Kidney glomerular epithelial cell (primary cell): ENCODE data around the gene IMMT.
"Not testable (repeated sequence)": the region's sequence is repeated elsewhere in the genome, so short reads cannot be mapped to it uniquely, and the experiment has no call there.

ENCODE experiments used
- DNase-seq: peaks from one replicate; lab custom pipeline; 2025; lab: John Stamatoyannopoulos, UW

The IMMT gene

DNA sequence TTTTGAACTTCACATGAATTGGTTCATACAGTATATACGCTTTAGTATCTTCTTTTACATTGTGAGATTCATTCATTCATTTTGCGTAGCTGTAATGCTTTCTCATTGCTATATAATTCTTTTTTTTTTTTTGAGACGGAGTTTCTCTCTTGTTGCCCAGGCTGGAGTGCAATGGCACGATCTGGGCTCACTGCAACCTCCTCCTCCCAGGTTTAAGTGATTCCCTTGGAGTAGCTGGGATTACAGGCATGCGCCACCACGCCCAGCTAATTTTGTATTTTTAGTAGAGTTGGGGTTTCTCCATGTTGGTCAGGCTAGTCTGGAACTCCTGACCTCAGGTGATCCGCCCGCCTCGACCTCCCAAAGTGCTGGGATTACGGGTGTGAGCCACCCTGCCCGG, 5.3 kb upstream of the IMMT start:
- DNase-seq, result not testable (repeated sequence)

DNA sequence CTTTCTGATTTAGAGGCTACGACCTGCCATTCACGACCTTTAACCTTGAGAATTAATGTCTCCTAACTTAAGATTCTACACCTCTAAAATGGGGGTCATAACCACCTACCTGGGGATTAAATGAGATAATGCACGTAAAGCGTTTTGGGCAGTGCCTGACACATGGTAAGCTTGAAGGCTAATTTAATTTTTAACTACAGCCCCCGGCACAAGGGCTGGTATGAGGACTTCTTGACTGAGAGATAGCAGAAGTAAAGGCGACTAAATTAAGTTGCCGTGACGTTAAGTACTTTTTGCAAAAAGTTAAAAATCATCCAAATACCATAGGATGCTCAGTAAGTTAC, 4.5 kb upstream of the IMMT start:
- no peak for DNase-seq

DNA sequence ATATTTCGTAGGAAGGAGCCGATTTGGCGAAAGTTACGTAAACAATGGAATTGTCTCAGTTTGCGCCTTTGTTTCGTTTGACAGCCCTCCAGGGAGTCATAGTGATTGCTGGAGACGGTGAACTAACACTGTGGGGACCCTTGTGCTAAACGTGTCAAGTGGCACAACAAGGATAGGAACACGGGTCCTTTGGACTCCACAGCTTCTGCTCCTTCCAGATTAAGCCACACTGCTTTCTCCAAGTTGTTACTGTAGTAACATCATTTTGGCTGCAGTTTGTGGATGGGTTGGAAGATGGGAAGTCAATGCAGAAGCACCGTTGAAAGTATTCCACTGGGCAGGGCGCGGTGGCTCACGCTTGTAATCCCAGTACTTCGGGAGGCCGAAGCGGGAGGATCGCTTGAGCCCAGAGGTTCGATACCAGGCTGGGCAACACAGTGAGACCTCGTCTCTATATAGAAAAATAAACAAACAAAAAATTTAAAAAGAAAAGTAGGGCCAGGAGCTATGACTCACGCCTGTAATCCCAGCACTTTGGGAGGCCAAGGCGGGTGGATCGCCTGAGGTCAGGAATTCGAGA, 636 bp upstream of the IMMT start:
- DNase-seq, result no peak

DNA sequence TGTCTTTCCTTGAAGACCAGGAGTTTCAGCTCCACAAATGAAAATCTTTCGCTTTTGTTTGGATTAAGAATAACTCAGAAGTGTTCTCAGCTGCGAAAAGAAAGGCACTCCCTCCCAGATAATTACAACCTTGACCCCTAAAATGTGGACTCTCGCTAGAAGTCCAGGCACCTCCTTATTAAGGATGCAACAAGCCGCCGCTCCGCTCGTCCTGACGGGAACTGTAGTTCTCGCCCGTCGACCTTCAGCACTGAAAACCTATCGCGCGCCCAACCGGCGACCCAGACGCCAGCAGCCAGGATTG, 559 bp downstream of the IMMT start:
- DNase-seq, result no peak

DNA sequence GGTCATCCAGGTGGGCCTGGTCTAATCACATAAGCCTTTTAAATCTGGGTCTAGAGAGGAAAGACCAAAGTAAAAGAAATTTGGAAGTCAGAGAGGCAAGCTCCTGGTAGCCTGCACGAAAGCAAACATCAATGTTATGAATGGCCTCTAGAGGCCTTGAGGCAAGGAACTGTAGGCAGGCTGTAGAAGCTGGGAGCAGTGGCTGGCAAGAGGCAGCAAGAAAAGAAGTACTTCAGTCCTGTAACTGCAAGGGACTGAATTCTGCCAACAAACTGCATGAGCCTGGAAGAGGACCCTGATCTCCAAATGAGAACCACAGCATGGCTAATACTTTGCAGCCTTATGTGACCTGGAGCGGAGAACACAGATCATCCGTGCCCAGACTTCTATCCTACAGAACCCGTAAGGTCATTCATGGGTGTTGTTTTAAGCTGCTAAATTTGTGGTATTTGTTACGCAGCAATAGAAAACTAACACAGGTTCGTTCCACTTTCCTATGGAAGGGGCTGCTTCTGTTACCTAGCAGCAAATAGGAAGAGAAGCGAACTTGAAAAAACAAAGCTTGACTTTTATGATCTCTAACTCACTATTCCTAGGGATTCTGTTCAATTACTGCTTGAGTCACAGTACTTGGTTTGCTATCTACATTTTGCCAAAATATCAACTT, 1.2 kb downstream of the IMMT start:
- no peak for DNase-seq

DNA sequence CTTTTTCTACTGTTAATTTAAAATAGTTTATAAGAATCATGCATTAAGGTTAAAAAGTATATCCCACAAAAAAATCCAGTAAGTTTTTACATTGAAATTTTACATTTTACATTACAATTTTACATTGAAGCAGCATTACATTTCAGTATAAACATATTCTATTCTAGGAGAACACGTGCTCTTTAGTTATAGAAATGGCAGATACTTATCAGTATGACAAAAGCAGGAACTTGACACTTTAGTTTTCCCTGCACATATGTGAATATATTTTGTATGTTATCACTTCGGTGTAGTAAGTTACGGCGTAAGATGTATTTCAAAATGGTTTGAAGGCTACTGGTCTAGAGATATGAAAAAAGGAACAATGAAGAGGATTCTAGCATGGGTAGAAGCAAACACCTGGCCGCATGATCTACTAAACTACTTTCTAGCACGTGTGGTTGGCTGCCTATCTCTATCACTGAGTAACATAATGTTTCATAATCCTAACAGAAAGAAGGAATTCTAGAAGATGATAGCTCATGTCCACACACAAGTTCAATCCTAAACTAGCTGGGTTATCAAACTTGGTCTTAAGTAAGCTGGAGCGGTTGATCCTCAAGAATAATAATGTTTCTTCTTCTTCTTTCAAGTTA, 5.4 kb downstream of the IMMT start:
- no peak for DNase-seq

DNA sequence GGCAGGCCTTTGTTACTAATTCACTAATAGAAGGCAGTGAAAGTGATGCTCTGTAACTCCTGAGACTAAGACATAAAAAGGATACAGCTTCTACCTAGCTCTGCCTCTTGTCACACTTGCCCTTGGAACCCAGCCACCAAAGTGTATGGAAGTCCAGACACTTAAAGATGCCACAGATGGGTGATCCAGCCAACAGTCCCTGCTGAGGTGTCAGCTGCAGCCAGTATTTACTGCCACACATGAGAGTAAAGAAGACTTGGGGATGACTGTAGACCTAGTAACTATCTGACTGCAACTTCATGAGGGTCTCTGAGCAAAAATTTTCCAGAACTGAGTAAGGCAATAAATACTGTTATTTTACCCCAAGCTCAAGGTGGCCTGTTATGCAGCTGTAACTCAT, 8.8 kb downstream of the IMMT start:
- DNase-seq, result no peak

DNA sequence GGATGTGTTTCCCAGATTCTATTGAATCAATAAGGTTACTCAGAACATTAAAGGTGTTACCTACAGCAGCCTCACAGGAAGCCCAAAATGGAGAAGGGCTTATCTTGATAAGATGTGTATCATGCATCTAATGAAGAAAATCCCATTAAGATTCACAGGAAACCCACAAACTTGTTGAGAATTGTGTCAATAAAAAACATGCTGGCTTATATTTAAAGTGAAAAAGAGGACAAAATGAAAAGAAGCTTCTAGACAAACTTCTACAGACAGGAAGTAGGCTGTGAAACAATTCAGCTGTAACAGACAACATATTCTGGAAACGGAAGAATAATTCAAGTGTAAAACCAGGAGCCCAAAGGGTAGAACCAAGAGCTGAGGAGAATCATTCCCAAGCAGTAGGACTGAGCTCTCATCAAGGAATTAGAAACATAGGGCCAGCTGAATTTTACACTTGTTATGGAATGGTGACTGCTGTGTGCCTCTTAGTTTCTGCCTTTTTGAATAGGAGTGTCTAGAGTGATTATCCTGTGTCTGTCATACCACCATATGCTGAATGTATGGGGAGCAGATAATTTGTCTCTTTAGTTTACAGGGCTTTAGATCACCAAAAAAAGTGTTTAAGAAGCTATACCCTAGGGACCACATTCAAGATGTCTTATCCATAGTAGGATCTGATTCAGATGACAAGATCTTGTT, 9.6 kb downstream of the IMMT start:
- DNase-seq, result no peak

DNA sequence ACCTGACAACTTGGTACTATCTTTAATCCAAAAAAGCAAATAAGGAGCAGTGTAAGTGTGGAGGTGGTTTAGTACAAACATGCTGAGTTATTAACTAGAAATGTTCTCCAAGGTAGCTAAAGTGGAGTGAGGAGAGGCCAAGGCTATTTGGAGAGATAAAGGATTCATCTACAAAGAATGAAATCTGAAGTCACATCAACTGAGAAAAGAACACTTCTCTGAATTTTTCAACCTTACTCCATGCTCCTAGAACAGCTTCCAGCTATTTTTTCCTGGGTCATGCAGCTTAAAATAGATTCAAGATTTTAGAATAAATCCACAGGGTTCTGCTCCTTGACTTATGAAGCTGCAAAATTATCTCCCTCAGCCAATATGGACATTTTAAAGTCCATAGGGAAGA, 18.7 kb downstream of the IMMT start:
- DNase-seq, result no peak

DNA sequence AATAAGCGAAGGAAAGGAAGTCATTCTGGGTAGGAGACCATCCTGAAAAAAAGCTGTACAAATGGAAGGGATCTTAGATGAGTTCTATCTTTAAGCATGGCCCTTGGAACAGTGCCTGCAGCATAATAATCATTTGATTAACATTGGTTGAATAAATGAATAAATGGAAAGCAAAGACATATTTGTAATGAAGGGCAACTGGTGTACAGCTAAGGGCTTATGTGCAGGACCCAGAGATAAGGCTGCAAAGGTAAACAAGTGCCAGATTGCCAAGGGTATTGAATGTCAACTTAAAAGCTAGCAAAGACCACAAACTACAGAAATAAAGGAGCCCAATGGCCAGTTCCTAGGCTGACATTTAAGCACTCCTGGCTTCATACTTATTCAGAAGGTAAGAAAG, 19.4 kb downstream of the IMMT start:
- no peak for DNase-seq

DNA sequence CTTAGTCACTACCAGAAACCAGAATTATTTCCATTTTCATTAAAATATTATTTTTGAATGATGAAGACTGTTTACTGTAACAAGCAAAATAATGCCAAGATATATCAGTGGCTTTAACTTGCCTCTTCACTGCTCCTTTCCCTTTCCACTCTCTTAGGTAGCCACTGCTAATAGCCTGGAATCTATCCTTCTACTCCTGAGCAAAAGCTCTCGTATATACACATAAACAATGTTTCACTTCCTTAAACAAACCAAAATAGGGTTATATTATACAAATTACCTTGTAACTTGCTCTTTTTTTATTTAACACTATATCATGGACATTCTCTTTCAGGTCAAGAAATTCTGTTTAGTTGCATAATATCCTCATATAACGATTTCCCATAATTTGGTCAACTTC, 20.8 kb downstream of the IMMT start:
- no peak for DNase-seq

DNA sequence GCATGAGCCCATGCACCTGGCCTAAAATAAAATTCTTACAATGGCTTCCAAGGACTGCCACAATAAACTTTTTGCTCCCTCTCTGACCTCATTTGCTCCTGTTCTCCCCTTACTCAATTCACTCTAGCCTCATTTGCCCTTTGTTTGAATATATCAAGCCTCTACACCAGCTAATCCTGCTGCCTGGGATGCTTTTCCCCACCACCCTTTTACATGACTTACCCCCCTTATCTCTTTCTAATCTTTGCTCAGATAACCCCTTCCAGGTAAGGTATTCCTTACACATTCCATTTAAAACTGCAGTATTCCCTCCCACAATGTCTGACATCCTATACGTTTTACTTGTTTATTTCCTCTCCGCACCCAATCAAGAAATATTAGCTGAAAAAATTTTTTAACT, 22.7 kb downstream of the IMMT start:
- no peak for DNase-seq

DNA sequence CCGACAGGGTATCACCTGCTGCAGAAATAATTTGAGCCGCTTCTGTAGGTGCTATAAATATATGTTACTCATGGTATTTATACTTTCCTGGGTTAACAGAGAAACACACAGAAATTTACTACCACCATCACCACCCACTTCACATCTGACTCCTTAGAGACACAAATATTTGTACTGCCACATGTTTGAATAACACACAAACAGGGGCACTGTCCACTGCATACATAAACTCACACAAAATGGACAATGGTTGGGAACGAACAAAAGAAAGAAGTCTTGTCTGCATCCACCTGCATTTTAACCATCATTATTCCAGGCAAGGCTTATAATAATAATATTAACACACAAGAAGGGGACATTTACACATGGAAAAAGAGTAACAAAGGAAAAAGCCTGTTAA, 24.0 kb downstream of the IMMT start:
- DNase-seq, result no peak

DNA sequence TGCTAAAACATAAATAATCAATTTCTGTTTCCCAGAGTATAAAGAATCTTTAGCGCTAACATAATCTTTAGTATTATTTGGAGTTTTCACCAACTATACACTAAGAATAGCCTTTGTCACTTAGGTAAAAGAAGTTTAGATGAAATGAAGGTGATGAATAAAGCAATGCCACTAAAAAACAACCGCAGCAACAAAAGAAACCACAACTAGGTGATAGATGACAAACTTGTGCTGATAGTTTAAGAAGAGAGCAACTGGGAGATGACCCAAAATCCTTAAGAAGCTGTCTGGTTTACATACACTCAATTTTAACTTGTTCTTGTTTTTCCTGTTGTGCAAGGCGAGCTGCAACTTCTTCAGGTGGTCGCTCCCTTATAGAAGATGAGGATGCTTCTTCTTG, 24.8 kb downstream of the IMMT start:
- no peak for DNase-seq

DNA sequence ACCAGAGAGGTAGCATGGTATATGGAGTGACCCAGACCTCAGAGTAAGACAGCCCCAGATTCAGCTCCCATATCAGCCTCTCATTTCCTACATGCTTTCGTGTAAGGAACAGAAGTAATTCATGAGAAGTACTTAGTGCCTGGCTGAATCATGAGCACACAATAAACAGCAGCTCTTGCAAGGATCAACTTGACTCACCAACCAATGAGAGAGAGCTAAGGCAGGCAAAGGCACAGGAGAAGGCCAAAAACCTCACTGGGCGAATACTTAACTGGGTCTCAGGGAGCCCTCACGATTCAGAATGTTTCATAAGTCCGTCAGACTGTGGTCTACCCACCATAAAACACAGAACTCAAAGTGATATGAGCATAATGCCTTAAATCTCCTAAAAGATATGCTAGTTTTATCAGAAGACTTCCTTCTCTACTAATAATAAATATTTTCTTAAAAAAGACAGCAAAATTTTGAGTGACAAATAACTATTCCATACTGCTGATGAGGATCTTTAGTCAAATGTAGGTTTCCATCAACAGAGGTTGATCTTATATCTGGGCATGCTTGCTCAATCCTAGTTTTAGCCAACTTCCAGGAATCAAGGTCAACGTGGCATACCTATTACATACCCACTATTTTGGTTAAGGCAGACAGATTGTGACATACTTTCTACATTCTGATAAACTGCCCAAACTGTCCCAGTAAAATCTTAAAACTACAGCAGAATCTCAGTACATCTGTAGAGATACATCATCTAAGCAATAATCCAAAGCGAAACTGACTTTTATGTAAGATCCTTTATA, 34.9 kb downstream of the IMMT start:
- DNase-seq, result no peak

DNA sequence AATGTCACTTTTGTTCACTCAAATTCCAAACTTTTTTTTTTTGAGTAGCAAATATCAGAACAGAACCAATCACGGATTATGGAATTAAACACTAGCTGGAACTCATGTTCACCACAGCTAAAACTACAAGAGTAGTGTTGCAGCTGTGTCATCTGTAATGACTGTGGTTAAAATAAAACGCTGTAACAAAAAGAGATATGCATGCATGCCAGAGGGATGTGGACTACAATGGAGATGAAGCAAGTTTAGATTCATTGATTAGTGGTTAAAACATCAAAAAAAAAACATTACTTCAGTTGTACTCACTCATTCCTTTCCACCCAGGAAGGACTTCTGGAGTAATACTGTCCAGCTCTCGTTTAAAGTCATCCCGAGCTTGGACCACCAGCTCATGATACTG, 37.0 kb downstream of the IMMT start:
- DNase-seq, result no peak

DNA sequence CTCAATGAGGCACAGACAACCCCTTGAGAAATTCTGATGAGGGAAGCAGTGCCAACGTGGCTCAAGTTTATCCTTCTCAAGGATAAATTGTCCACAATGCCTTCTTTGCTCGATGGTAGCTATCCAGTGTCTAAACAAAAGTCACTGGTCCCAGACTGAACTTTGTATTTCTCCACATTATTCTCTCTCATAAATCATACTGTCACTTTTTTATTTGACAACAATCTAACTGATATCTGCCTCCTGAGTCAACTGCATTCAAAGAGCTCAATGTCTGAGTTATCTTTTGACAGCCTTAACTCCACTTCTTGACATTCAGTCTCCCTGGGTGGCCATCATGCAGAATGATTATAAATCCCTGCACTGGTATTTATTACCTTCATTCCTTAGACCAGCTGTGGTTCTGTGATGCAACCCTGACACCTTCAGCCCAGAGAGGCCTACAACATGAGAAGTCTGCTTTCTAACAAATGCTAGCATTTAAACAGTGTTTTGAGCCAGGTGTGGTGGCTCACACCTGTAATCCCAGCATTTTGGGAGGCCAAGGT, 38.2 kb downstream of the IMMT start:
- no peak for DNase-seq

DNA sequence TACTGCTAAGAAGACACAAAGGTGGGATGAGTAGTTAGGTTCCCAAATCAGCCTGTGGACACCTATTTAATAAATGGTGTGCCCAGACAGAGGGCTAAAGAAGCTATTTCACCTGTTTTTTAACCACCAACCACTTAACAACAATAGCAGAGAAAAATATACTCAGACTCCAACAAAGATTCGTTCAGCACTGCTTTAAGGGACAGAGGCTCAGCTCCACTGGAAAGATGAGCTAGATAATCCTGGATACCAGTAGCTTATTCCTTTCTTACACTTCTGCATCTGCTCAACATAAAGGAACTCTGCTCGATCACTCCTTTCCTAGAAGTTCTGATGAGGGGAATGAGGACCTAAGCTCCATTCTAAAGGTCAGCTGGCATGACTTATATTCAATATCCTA, 44.8 kb downstream of the IMMT start:
- DNase-seq, result no peak

DNA sequence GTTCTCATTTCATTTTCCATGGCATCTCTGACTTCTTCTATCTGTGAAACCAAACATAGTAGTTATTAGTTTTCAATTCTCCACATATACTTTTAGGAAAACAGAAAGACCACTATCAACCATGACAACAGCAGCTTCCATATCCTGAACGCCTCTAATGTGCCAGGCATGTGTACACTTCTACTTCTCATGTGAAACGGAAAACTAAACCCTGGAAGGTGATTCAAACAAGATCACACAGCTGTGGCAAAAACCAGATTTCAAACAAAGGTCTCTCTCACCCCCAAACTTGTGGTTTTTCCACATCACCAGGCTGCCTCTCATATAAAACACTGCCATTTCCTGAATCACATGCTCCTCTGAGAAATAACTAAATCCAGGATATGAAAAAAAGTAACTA, 47.5 kb downstream of the IMMT start:
- no peak for DNase-seq

DNA sequence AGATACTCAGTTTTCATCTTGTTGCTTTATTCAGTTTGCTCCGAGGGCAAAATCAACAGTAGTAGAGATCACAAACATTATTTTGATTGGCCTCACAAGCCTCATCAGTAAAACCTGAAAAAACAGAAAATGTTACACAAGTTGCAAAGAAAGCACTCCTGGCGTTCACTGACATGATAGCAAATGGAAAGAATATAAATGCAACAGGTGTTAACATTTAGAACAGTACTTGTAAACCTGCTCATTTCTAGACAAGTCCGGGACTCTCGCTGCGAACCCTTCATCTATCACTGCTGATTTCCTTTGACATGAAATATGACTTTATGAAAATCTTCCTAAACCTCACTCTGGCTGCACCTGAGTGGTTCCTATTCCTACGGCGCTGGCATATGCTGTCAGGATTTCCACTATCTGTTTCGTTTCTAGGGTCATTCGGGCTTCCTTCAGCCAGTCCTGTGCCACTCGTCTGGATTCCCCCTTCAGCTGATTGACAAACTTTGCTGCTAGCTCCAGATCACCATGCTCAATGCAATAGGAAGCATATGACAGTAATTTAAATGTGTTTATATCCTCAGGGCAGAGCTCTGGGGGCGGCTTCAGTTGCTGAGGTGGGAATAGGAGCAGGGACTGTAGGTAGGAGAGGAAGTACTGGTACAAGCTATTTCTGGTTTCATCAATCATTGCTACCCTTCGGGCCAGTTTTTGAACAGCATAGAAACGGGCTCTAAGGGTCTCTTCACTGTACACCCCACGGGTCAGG, 51.2 kb downstream of the IMMT start:
- no peak for DNase-seq

DNA sequence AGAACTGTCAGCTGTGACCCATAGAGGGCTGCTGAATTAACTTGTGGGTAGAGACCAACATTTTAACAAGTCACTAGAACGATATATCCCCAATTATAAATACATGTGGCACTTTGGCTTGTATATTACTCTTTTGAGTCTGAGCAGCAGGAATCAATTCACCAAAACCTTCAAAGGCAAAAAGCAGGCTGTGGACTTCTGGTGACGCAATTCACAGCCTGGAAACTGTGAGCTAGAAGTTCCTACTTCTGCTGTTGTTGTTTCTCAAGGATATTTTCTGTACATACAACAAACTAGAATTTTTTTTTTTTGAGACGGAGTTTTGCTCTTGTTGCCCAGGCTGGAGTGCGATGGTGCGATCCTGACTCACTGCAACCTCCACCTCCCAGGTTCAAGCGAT, 52.0 kb downstream of the IMMT start:
- no peak for DNase-seq
